Stimulated activated CD8-positive, alpha-beta memory T cell treated with anti-CD3 and anti-CD28 coated beads, Interleukin-7, amount 100 ng/mL, for 1 hour (primary cell): ENCODE results near the gene UBTD2.

Source experiments
- DNase-seq, 2 donors: peaks; one replicate each; pipeline ENCODE4 v3.0.0-alpha.2; 2020; ENCODE audit warnings: low read depth in 2 of 2

The UBTD2 gene

GRCh38 chr5:172171118-172171517 is 112.4 kb downstream of the UBTD2 start:
- no peak for DNase-seq

- no peak for DNase-seq
These were observed 113.3 kb downstream of the UBTD2 start for GRCh38 chr5:172170251-172170701.

GRCh38 chr5:172169216-172169615 is 114.3 kb downstream of the UBTD2 start:
- no peak for DNase-seq

- DNase-seq: no peak
These were observed 115.3 kb downstream of the UBTD2 start for GRCh38 chr5:172168311-172168710.

- no peak for DNase-seq
These were observed 115.7 kb downstream of the UBTD2 start for GRCh38 chr5:172167895-172168294.

- no peak for DNase-seq
These were observed 117.3 kb downstream of the UBTD2 start for GRCh38 chr5:172166030-172166826.

GRCh38 chr5:172165465-172165864 is 118.1 kb downstream of the UBTD2 start:
- no peak for DNase-seq

- DNase-seq: no peak
These were observed 118.8 kb downstream of the UBTD2 start for GRCh38 chr5:172164769-172165212.

GRCh38 chr5:172163346-172163745 is 120.2 kb downstream of the UBTD2 start:
- no peak for DNase-seq

- DNase-seq: no peak
These were observed 120.6 kb downstream of the UBTD2 start for GRCh38 chr5:172162987-172163343.

- no peak for DNase-seq
These were observed 121.1 kb downstream of the UBTD2 start for GRCh38 chr5:172162323-172162986.

- DNase-seq: no peak
These were observed 123.1 kb downstream of the UBTD2 start for GRCh38 chr5:172160506-172160905.
